Heart right ventricle (tissue), 16 donors: ENCODE results near the gene OLFML1. TPM values are rescaled to one million over a fixed set of nuclear protein-coding genes. Genes with fewer than 3 reads are reported as not detected.
A peak's percentile ranks its signal among the peaks of the same experiment; 100 is the strongest.

Experiments
- ATAC-seq, 8 donors: fragments of 200-7000 bp; cut with Tn5 transposase; one replicate each; pipeline ENCODE4 v1.9.1; 2020; ENCODE audit warnings: mild to moderate bottlenecking in 8 of 8, moderate library complexity in 8 of 8, moderate number of reproducible peaks in 1 of 8
- DNase-seq, 2 donors: peaks; one replicate each; pipeline ENCODE4 v3.0.0-alpha.2; 2020
- H3K27ac ChIP-seq, 10 donors: fragments of 200-600 bp; sonication (generic) in 2 of 10; one replicate each; pipeline versions ENCODE4 v1.5.0 to v1.8.0; 2020 to 2022; ENCODE audit warnings: mild to moderate bottlenecking in 3 of 10
- H3K27me3 ChIP-seq, 7 donors: fragments of 200-600 bp; one replicate each; pipeline ENCODE4 v1.8.0; 2021 to 2022; ENCODE audit warnings: mild to moderate bottlenecking in 2 of 7
- H3K36me3 ChIP-seq, 9 donors: fragments of 200-600 bp; sonication (generic) in 1 of 9; one replicate each; pipeline versions ENCODE4 v1.5.0 to v1.8.0; 2020 to 2022; ENCODE audit warnings: mild to moderate bottlenecking in 2 of 9
- H3K4me1 ChIP-seq, 9 donors: fragments of 200-600 bp; sonication (generic) in 1 of 9; one replicate each; pipeline versions ENCODE4 v1.5.0 to v1.8.0; 2020 to 2022; ENCODE audit warnings: mild to moderate bottlenecking in 4 of 9
- H3K4me3 ChIP-seq, 10 donors: fragments of 200-600 bp; sonication (generic) in 2 of 10; one replicate each; pipeline versions ENCODE4 v1.5.0 to v1.8.0; 2020 to 2022; ENCODE audit warnings: mild to moderate bottlenecking in 7 of 10, moderate library complexity in 2 of 10
- H3K9me3 ChIP-seq, 11 donors: fragments of 200-600 bp in 10 of 11; sonication (generic) in 2 of 11; one replicate each; pipeline versions ENCODE4 v1.5.0 to v1.8.0; 2013 to 2022; ENCODE audit warnings: mild to moderate bottlenecking in 2 of 11, control low read depth in 1 of 11, moderate library complexity in 1 of 11
- WGBS, 2 donors: extraction: QIAGEN DNeasy Blood & Tissue Kit; methylation state at CpG; one replicate each; pipeline ENCODE4 v1.1.7; 2013; ENCODE audit warnings: inconsistent platforms in 1 of 2; 5-methylcytosine and 5-hydroxymethylcytosine counted together
- intact Hi-C, 10 donors: fragments of 100-400 bp; cut with DNase I; formaldehyde crosslinking; loops; one replicate each; pipeline versions ENCODE4 v1.11.1 to v1.14.2; 2022
- polyA plus RNA-seq, 2 donors: library from polyadenylated mRNA; stranded (reverse); fragments of 200-250 nt; gene quantifications; one replicate each; pipeline ENCODE4 v1.2.3, GENCODE V29; 2013
- total RNA-seq, 10 donors: library from RNA; stranded (reverse); fragmentation: NEBNext Ultra II Directional in 3 of 10; extraction: Animal tissue kit (Norgen Biotek cat#: 25700) in 3 of 10; gene quantifications; one replicate each; pipeline versions ENCODE4 v1.2.1 to v1.2.4, GENCODE V29; 2021 to 2023
- TF ChIP-seq, protein P1 (sequence below), 9 donors: fragments of 200-600 bp; sonication (generic) in 2 of 9; IDR thresholded peaks; one replicate each; pipeline versions ENCODE4 v1.5.0 to v1.8.0; 2021 to 2022; ENCODE audit warnings: antibody characterized with exemption in 9 of 9, mild to moderate bottlenecking in 5 of 9, moderate library complexity in 1 of 9
- donor health status: Arrhythmogenic right ventricular cardiomyopathy.
- donor health status: ischemic (EF 13 %, LVEDD 7.1; RV severe dilation, severe dysfunction).
- donor health status: healthy with polysubstance abuse.
- donor health status: DM: no; HTN: yes; CAD: no.
- donor health status: DM: no; HTN: no; CAD: no.
- donor health status: ischemic (EF 25% LVEDD 6.9; RV normal size, moderate dysfunction).
- donor health status: ischemic (EF 25% LVEDD 5.7; RV mildly dilated, moderate dysfunction).
- donor health status: healthy.
- donor health status: DM: yes; HTN: yes; CAD: no.
- donor health status: Ischemic cardiomyopathy.
- donor health status: ischemic (EF 35%, LVEDD 5.7; RV mildly dilated, moderate dysfunction).
- donor health status: nonischemic (EF 11% LVEDD 7.7; RV severe dilation, severe dysfunction).
- donor health status: DM: yes; HTN: yes; CAD: no.
- donor health status: PGD.
- donor health status: ischemic (EF 29% LVEDD 5.4; RV normal size, mild dysfunction).
- donor health status: nonischemic (EF 23%, LVEDD 6.1; RV moderate dilation, normal function).

The OLFML1 gene
- total and polyA plus RNA-seq, 12 donors = 2.2 to 8.3 (median 5.0) TPM

- ATAC-seq = peak in 3 of 8 donors; percentile 30 to 38 (median 35)
These were observed 11.6 kb upstream of the OLFML1 start for GRCh38 chr11:7473717-7474116.

DNA sequence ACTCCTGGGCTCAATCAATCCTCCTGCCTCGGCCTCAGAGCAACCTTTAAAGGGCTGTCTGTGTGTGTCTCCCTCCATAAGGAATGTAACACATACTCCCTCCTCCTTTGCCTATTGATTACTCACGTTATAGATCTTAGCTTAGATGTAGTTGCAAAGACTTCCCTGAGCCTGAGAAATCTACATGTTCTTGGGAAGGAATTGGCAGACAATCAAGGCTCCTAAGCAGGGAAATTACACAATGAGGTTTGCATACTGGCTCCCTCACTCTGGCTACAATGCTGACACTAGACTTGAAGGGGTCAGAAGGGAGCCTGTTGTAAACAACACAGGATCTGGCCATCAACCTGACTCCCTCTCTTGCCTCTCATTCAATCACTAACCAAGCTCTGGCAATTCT, 5.2 kb upstream of the OLFML1 start:
- peaks cover 0 to 10% (median 0%) of the 10 kb centered on the region in 9 donors for H3K4me1 ChIP-seq
- H3K4me3 ChIP-seq = no peak overlapping the region
- DNase-seq (no peak), ATAC-seq (no peak)
- no peaks in the 10 kb centered on the region for H3K27me3 ChIP-seq
- no peaks in the 10 kb centered on the region for H3K36me3 ChIP-seq
- intact Hi-C loops = no loop called here
- H3K27ac ChIP-seq = no peak overlapping the region
- WGBS, 2 donors = 64 to 71% methylated on average over 2 of the region's 2 CpGs
- TF ChIP-seq, protein P1, sequence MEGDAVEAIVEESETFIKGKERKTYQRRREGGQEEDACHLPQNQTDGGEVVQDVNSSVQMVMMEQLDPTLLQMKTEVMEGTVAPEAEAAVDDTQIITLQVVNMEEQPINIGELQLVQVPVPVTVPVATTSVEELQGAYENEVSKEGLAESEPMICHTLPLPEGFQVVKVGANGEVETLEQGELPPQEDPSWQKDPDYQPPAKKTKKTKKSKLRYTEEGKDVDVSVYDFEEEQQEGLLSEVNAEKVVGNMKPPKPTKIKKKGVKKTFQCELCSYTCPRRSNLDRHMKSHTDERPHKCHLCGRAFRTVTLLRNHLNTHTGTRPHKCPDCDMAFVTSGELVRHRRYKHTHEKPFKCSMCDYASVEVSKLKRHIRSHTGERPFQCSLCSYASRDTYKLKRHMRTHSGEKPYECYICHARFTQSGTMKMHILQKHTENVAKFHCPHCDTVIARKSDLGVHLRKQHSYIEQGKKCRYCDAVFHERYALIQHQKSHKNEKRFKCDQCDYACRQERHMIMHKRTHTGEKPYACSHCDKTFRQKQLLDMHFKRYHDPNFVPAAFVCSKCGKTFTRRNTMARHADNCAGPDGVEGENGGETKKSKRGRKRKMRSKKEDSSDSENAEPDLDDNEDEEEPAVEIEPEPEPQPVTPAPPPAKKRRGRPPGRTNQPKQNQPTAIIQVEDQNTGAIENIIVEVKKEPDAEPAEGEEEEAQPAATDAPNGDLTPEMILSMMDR (IDR thresholded peaks at IDR 0.05) = no peak
- H3K9me3 ChIP-seq = no peaks in the 10 kb centered on the region

More at GRCh38 chr11:7473717-7474116, 11.6 kb upstream of the OLFML1 start:
- WGBS, 2 donors = 29 to 58% methylated on average over 1 of the region's 1 CpG
- no peak for DNase-seq
- H3K27ac ChIP-seq = no peak overlapping the region
- no peaks in the 10 kb centered on the region for H3K27me3 ChIP-seq
- TF ChIP-seq, protein P1 (IDR thresholded peaks at IDR 0.05) = no peak
- H3K9me3 ChIP-seq = no peaks in the 10 kb centered on the region
- H3K36me3 ChIP-seq = no peaks in the 10 kb centered on the region
- no peak overlapping the region for H3K4me3 ChIP-seq
- intact Hi-C loops = no loop called here
- H3K4me1 ChIP-seq = no peaks in the 10 kb centered on the region

DNA sequence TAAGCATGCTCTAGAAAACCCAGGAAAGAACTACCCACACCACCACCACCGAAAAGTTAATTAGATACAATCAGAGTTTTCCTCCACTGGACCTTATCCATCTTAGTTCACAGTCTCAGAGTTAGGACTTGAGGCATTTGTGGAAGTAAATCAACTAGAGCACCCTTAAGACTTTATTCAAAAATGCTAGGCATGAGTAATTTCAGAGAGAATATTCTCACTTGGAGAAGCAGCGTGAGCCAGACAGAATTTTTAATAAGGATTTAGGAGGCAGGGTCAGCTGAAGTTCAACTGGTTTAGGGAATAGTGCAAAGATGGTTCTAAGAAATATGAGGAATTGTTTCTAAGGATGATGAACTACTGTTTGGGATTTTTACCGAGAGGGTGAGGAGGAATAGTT, 1.2 kb upstream of the OLFML1 start:
- DNase-seq (no peak), ATAC-seq (no peak)
- intact Hi-C loops = no loop called here
- peaks cover 0 to 9% (median 0%) of the 10 kb centered on the region in 9 donors for H3K36me3 ChIP-seq
- 78 to 86% methylated on average over 3 of the region's 3 CpGs for WGBS, 2 donors
- TF ChIP-seq, protein P1 (IDR thresholded peaks at IDR 0.05) = no peak
- H3K27me3 ChIP-seq = no peaks in the 10 kb centered on the region
- no peak overlapping the region for H3K4me3 ChIP-seq
- peak overlapping the region in 2 of 10 donors; percentile 26 to 65 for H3K27ac ChIP-seq
- peaks cover 0 to 14% (median 0%) of the 10 kb centered on the region in 9 donors for H3K4me1 ChIP-seq
- no peaks in the 10 kb centered on the region for H3K9me3 ChIP-seq

GRCh38 chr11:7484645-7485044, 661 bp upstream of the OLFML1 start:
- Histone ChIP-seq H3K4me3 (peak overlapping the region in 6 of 10 donors; percentile 35 to 61 (median 54)), H3K4me1 (peaks cover 0 to 14% (median 0%) of the 10 kb centered on the region in 9 donors), H3K9me3 (no peaks in the 10 kb centered on the region), H3K27me3 (no peaks in the 10 kb centered on the region), H3K36me3 (peaks cover 0 to 9% (median 0%) of the 10 kb centered on the region in 9 donors), H3K27ac (peak overlapping the region in 6 of 10 donors; percentile 26 to 65 (median 52))
- intact Hi-C loops = no loop called here
- TF ChIP-seq, protein P1 (IDR thresholded peaks at IDR 0.05) = no peak
- no peak for ATAC-seq
- WGBS, 2 donors = 72 to 77% methylated on average over 3 of the region's 3 CpGs
- no peak for DNase-seq
